ENCODE results near the gene HMMR. TPM values are rescaled to one million over a fixed set of nuclear protein-coding genes. Genes with fewer than 3 reads are reported as not detected.

Gene HMMR
- total and polyA plus RNA-seq, 2 of the 4 experiments (the other 2 are of a cell fraction): 13.0 to 24.6 TPM

Small RNA genes within 50 kb of the gene (microRNA-seq; reads per million reads assigned to microRNA genes)
- not detected for gene AC008723.1 (ENCODE audit: insufficient read depth, insufficient read length)

Small RNA genes within 50 kb of the gene (small RNA-seq; reads per million reads assigned to genes)
- 0 reads per million in 5 experiments for gene AC008723.1

Other genes starting within 250 kb of the HMMR start
- 380 and 382 TPM in 2 replicates for gene CCNG1, start 23.0 kb upstream of the HMMR start, total RNA-seq (2012; rRNA removed)
- 56.2 and 72.0 TPM in 2 replicates for gene CCNG1, start 23.0 kb upstream of the HMMR start, polyA plus RNA-seq (2012; rRNA removed)
- gene NUDCD2, start 530 bp upstream of the HMMR start, total RNA-seq (2012; rRNA removed): 3.0 and 4.2 TPM in 2 replicates
- gene NUDCD2, start 530 bp upstream of the HMMR start, polyA plus RNA-seq (2012; rRNA removed): 3.1 and 3.5 TPM in 2 replicates
- 80.3 and 107 TPM in 2 replicates for gene MAT2B, start 45.0 kb downstream of the HMMR start, total RNA-seq (2012; rRNA removed)
- 29.9 and 41.7 TPM in 2 replicates for gene MAT2B, start 45.0 kb downstream of the HMMR start, polyA plus RNA-seq (2012; rRNA removed)

All from IMR-90 (cell line).